ENCODE results near the gene DST.
"Not testable (repeated sequence)": the region's sequence is repeated elsewhere in the genome, so short reads cannot be mapped to it uniquely, and the experiment has no call there.

DST gene

DNA sequence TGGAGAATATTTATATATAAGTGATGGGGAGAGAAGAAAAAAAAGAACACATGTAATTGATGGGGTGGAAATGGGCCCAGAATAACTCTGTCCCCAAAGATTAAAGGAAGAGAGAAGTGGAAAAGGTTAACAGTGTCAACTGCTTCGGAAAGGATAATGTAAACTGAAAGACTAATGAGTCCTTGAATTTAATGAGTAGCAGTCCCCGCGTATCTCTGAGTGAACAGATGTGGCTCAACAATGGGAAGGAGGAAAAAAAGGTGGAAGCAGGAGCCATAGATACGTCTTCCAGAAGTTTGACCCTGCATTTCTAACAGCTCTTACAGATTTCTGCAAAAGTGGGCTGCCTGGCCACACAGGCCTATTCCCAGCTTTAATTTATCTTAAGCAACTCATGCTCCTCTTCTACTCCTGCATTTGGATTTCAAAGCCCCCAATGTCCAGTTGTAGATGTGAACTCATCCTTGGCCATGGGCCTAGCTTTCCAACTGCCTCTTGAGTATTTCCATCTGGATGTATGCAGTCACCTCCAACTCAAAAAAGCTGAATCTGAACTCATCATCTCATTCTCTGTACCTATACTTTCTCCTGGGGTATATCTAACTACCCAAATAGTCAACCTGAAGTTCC, 61.3 kb downstream of the DST start:
- Mint-ChIP-seq H3K27ac (no peak overlapping the region), H3K36me3 (no peaks in the 10 kb centered on the region), H3K9me3 (no peaks in the 10 kb centered on the region), H3K27me3 (no peaks in the 10 kb centered on the region), H3K4me3 (no peak overlapping the region), H3K4me1 (no peaks in the 10 kb centered on the region)
- DNase-seq, result no peak
- no peak for ATAC-seq (replicated peaks)

DNA sequence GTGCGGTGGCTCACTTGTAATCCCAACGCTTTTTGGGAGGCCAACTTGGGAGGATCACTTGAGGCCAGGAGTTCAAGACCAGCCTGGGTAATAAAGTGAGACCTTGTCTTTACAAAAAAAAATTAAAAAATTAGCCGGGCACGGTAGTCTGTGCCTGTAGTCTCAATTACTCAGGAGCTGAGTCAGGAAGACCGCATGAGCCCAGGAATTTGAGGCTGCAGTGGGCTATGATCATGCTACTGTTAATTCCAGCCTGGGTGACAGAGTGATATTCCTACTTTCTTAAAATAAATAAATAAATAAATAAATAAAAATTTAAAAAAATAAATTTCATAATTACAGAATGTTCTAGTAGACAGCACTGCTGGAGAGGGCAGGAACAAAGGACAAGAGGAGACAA, 62.4 kb downstream of the DST start:
- DNase-seq (no peak), ATAC-seq (replicated peaks) (no peak)
- Mint-ChIP-seq H3K9me3 (no peaks in the 10 kb centered on the region), H3K36me3 (no peaks in the 10 kb centered on the region), H3K27me3 (no peaks in the 10 kb centered on the region), H3K27ac (no peak overlapping the region), H3K4me3 (no peak overlapping the region), H3K4me1 (no peaks in the 10 kb centered on the region)

DNA sequence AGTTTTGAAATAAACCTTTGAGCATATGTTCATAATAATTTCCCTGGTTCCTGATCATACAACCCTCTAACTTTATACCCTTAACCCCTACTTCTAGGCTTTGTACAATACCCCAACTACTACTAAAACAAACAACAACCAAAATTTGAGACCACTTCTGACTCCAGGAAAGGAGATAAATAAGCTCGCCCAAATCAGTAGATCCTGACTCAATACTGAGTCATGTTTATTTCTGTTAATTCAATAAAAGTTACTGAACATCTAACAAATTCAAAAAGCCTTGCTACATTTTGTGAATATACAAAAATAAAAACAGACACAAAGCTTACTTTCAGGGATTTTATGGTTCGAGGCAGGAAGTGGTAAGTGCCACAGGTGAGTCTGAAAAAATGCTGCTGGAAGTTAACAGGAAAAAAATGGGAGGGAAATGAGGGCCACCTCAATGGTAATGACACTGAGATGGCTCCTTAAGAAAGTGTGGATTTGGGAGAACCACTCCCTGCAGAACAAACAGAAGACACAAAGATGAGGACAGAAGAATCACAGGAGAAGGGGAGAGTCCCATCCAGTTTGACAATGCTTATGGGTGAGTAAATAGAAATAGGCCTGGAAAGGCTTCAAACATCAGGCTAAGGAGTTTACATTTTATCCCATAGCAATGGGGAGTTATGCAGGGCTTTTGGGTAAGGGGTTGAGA, 63.4 kb downstream of the DST start:
- no peak for DNase-seq

DNA sequence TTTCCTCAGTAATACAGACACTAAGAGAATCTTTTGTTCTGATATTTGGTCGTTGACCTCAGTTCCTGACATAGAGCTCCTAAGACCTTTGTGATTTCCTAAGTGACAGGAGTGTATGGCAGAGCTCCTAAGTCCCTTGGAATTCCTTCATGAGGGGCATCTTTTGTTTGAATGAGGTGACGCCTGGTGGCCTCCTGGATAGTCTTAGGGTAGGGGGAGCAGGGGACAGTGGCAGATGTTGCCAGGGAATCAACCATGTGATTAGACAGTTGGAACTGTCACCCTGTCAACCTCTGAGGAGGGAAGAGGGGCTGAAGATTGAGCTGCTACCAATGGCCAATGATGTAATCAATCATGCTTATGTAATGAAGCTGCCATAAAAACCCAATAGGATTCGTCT, 67.0 kb downstream of the DST start:
- H3K4me1 Mint-ChIP-seq, result peaks cover 0 to under 1% of the 10 kb centered on the region in 2 donors
- ATAC-seq (replicated peaks), result no peak
- no peaks in the 10 kb centered on the region for H3K27me3 Mint-ChIP-seq
- no peak for DNase-seq
- no peaks in the 10 kb centered on the region for H3K9me3 Mint-ChIP-seq
- no peaks in the 10 kb centered on the region for H3K36me3 Mint-ChIP-seq
- H3K27ac Mint-ChIP-seq, result no peak overlapping the region
- no peak overlapping the region for H3K4me3 Mint-ChIP-seq

More for the DNA sequence above, 63.4 kb downstream of the DST start:
- Mint-ChIP-seq H3K27me3 (no peaks in the 10 kb centered on the region), H3K4me1 (no peaks in the 10 kb centered on the region), H3K36me3 (no peaks in the 10 kb centered on the region), H3K27ac (no peak overlapping the region), H3K9me3 (no peaks in the 10 kb centered on the region), H3K4me3 (no peak overlapping the region)
- no peak for ATAC-seq (replicated peaks)

DNA sequence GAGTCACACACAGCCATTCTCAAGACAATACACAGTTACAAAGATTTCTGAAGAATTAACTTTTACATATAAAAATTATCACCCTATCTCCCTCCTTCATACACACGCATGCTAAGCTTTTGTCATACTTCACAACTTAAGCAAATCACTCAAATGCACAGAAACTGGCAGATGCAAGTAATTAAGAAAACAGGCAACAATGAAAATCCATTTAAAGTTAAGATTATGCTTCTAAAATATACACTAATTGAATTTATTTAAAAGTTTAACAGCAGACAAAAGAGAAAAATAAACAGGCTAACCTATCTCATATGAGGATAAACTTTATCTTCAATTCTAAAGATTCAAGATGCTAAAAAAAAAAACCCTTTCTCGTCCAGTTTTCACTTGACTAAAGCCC, 68.4 kb downstream of the DST start:
- no peak for ATAC-seq (replicated peaks)
- Mint-ChIP-seq H3K9me3 (no peaks in the 10 kb centered on the region), H3K36me3 (no peaks in the 10 kb centered on the region), H3K27me3 (no peaks in the 10 kb centered on the region), H3K27ac (no peak overlapping the region), H3K4me1 (peaks cover 0 to 2% of the 10 kb centered on the region in 2 donors), H3K4me3 (no peak overlapping the region)
- DNase-seq, result no peak

DNA sequence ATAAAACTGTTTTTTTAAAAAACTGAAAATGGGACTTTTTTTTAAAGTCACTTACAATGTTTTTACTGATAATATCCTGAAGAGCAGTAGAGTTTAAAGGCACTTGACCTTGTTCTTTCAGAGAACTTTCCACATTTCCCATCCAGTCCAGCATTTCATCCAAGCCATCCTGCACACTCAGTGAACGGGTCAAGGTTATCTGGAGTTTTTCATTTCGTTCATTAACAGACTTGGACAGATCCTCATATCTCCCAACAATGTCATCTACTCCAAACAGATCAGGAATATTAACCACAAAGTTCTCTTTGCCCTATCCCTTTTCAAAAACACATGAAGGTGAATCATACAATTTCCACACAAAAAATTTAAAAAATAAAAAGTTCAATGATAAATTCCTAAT, 69.1 kb downstream of the DST start:
- H3K27me3 Mint-ChIP-seq, result no peaks in the 10 kb centered on the region

DNA sequence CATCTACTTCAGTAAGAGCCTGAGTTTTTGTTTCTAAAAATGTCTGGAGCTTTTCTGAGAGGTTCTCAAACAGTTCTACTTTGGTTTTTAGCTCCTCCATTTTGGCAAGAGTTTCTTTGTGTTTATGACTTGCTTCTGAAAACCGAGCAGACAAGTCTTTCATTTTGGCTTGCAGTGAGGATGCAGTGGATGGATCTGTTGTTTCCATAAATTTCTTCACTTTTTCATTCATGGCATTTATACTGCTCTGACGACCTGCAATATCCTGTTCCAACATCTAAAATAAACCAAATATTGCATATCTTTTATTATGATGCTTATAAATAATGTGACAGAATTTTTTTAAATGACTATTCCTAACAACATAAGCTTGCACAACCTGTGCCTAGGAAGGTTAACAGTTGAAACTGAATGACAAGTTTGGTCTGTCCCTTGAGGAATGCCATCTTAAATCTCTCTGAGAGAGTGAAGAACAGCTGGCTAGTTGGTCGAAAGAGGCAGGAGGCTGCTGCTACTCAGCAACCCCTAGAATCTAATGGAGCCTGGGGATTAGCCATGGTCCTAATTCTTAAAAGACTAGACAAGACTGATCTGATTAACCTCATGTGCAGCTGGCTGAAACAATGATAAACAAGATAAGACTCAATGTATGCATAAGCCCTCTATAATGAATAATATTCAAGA, 69.8 kb downstream of the DST start:
- ATAC-seq (replicated peaks) (no peak), DNase-seq (no peak)
- no peaks in the 10 kb centered on the region for H3K27me3 Mint-ChIP-seq
- H3K36me3 Mint-ChIP-seq, result no peaks in the 10 kb centered on the region
- H3K27ac Mint-ChIP-seq, result no peak overlapping the region
- no peak overlapping the region for H3K4me3 Mint-ChIP-seq
- peaks cover 0 to 2% of the 10 kb centered on the region in 2 donors for H3K4me1 Mint-ChIP-seq
- no peaks in the 10 kb centered on the region for H3K9me3 Mint-ChIP-seq

More for the DNA sequence above, 69.1 kb downstream of the DST start:
- no peaks in the 10 kb centered on the region for H3K36me3 Mint-ChIP-seq
- H3K4me1 Mint-ChIP-seq, result peaks cover 0 to 2% of the 10 kb centered on the region in 2 donors
- DNase-seq (no peak), ATAC-seq (replicated peaks) (no peak)
- H3K9me3 Mint-ChIP-seq, result no peaks in the 10 kb centered on the region
- no peak overlapping the region for H3K4me3 Mint-ChIP-seq
- H3K27ac Mint-ChIP-seq, result no peak overlapping the region

DNA sequence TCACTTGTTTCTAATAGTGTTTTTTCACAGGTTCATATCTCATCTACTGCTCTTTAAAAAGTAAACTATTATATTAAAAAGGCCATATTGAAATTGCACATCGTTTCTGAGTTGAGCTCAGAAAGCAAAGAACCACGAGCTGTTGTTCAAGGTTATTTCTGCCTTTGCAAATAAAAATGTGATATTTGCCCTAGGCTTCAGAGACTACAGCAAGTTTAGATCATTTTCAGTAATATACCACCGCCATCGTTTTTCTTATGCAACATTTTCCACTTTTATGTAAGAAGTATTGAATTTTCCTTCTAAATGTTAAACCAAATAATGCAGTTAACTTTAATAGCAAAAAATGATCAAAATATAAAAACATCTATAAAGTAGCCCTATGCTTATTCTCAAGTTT, 71.1 kb downstream of the DST start:
- ATAC-seq (replicated peaks) (no peak), DNase-seq (no peak)
- Mint-ChIP-seq H3K27me3 (no peaks in the 10 kb centered on the region), H3K9me3 (no peaks in the 10 kb centered on the region), H3K27ac (no peak overlapping the region), H3K4me3 (no peak overlapping the region), H3K36me3 (no peaks in the 10 kb centered on the region), H3K4me1 (peaks cover 0 to 2% of the 10 kb centered on the region in 2 donors)

DNA sequence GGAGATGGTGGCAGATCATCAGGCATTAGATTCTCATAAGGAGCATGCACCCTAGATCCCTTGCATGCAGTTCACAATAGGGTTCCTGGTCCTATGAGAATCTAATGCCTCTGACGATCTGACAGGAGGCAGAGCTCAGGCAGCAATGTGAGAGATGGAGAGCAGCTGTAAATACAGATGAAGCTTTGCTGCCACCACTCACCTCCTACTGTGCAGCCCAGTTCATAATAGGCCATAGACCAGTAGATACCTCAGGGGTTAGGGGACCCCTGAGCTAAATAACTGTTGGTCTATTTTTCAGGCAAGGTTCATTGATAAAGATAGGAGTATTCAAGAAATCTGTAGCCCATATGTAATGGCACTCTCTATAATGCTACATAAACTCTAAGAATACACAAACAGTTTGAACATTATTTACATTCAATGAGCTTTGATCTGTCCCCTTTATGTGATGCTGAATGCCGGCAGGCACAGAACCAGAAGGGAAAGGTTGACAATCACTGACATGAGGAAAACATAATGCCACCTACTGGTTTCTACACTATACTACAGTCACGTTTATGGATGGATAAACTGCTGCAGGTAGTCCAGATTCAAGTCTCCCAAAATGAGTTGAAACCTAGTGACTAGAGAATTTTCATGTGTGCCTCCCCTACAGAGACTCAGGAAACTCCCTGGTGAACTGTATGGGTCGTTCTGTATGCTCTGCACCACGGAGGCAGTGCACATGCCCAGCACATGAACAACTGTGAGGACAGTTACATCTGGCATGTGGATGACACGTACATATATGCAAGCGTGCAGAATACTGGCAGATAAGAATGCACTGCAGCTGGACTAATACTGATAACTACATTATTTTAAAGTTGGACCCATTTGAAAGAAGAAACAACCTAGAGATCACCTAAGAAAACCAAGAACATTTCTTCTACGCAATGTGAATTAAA, 72.0 kb downstream of the DST start:
- no peak for DNase-seq
- Mint-ChIP-seq H3K27ac (no peak overlapping the region), H3K9me3 (no peaks in the 10 kb centered on the region), H3K4me1 (peaks cover 0 to 2% of the 10 kb centered on the region in 2 donors), H3K27me3 (no peaks in the 10 kb centered on the region), H3K36me3 (no peaks in the 10 kb centered on the region), H3K4me3 (no peak overlapping the region)
- ATAC-seq (replicated peaks), result peak; percentile 65 to 69

DNA sequence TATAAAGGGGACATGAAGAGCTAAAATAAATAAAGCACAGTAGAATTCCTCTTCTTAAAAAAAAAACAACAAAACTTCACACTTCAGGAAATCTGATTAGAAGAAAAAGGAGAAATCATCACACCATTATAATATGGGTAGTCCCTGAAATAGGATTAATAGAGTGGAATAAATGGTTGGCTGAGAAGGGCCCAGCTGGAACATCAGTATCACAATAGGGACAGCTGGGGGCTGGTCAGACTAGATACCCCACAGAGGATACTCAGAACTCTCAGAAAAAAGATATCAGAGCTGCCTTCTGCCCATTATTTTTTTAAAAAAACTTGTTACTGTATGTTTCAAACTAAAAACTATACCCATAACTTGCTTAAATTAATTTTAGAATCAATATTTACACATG, 75.2 kb downstream of the DST start:
- ATAC-seq (replicated peaks) (no peak), DNase-seq (no peak)
- H3K9me3 Mint-ChIP-seq, result peaks cover 4 to 8% of the 10 kb centered on the region in 2 donors
- no peak overlapping the region for H3K27ac Mint-ChIP-seq
- H3K4me1 Mint-ChIP-seq, result peaks cover 0 to 2% of the 10 kb centered on the region in 2 donors
- H3K27me3 Mint-ChIP-seq, result no peaks in the 10 kb centered on the region
- no peak overlapping the region for H3K4me3 Mint-ChIP-seq
- H3K36me3 Mint-ChIP-seq, result peaks cover 0 to 6% of the 10 kb centered on the region in 2 donors

DNA sequence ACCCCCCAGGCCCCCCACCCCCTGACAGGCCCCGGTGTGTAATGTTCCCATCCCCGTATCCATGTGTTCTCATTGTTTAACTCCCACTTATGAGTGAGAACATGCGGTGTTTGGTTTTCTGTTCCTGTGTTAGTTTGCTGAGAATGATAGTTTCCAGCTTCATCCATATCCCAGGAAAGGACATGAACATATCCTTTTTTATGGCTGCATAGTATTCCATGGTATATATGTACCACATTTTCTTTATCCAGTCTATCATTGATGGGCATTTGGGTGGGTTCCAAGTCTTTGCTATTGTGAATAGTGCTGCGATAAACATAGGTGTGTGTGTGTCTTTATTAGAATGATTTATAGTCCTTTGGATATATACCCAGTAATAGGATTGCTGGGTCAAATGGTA, 80.0 kb downstream of the DST start:
- H3K4me3 Mint-ChIP-seq; H3K27ac Mint-ChIP-seq; H3K27me3 Mint-ChIP-seq; ATAC-seq (replicated peaks); H3K9me3 Mint-ChIP-seq; DNase-seq; H3K36me3 Mint-ChIP-seq; H3K4me1 Mint-ChIP-seq: not testable (repeated sequence)

DNA sequence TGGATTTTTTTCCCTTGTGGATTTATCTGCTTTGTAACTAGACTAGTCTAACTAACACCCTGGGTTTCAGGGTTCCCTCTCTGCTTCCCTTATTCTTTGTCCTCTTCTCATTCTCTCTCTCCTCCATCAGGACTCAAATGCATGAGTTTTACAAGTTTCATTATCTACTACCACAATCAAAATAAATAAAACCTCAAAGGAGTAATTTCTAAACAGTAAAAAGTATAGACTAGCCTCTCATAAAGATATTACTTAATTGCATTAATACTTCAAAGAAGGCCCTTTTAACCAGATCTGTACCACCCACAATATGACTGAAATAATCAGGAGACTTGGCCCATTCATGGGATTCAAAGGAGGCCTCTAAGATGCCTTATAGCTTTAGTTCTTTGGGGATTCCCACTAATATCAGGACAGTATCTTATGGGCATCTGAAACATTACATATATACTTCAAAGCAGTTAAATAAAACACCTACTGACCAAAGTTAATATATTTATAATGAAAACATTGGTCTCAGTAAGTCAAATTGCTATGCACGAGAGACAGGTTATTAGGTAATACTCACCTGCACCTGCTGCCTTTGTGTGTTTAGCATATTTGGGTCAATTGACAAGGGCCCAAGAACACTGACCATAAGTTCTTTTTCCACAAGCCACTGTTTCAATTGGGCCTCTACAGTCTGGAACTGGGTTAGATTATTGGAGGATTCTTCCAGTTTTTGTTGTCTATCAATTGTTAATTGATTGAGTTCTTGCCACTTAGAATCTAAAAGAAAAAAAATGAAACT, 85.7 kb downstream of the DST start:
- H3K4me3 Mint-ChIP-seq, result no peak overlapping the region

DNA sequence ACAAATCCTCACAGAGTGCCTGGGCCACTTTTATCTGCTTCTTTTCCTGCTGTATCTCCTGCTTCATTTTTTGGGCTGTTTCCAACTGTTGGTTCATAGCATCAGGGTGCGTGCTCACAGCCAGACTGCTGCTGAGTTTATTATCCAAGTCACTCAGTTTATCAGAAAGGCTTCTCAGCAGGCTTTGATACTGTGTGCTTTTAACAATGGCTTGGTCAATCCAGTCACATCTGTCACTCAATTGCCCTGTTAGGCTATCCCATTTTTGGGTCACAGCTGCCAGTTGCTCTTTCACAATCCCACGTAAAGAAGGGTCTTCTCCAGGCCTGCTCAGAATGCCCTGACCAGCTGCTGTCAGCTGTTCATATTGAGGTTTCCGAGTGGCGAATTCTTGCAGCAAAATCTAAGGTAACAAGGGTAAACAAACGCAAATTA, 87.2 kb downstream of the DST start:
- no peak overlapping the region for H3K27ac Mint-ChIP-seq
- no peak for DNase-seq
- ATAC-seq (replicated peaks), result no peak
- H3K4me3 Mint-ChIP-seq, result no peak overlapping the region
- H3K36me3 Mint-ChIP-seq, result no peaks in the 10 kb centered on the region
- H3K9me3 Mint-ChIP-seq, result no peaks in the 10 kb centered on the region
- no peaks in the 10 kb centered on the region for H3K4me1 Mint-ChIP-seq
- H3K27me3 Mint-ChIP-seq, result no peaks in the 10 kb centered on the region

More for the DNA sequence above, 85.7 kb downstream of the DST start:
- H3K4me1 Mint-ChIP-seq, result no peaks in the 10 kb centered on the region
- H3K36me3 Mint-ChIP-seq, result no peaks in the 10 kb centered on the region
- no peaks in the 10 kb centered on the region for H3K9me3 Mint-ChIP-seq
- DNase-seq (no peak), ATAC-seq (replicated peaks) (no peak)
- H3K27me3 Mint-ChIP-seq, result no peaks in the 10 kb centered on the region
- H3K27ac Mint-ChIP-seq, result no peak overlapping the region

All from stimulated activated naive B cell treated with anti-CD40 and anti-IgM and Interleukin-4, amounts not matched to agents 10 μg/mL and 1 μg/mL and 100 μg/mL, for 72 hours (primary cell).